Measurements from ENCODE around the gene KCTD15.
"Not testable (repeated sequence)": the region's sequence is repeated elsewhere in the genome, so short reads cannot be mapped to it uniquely, and the experiment has no call there.

KCTD15 gene

DNA sequence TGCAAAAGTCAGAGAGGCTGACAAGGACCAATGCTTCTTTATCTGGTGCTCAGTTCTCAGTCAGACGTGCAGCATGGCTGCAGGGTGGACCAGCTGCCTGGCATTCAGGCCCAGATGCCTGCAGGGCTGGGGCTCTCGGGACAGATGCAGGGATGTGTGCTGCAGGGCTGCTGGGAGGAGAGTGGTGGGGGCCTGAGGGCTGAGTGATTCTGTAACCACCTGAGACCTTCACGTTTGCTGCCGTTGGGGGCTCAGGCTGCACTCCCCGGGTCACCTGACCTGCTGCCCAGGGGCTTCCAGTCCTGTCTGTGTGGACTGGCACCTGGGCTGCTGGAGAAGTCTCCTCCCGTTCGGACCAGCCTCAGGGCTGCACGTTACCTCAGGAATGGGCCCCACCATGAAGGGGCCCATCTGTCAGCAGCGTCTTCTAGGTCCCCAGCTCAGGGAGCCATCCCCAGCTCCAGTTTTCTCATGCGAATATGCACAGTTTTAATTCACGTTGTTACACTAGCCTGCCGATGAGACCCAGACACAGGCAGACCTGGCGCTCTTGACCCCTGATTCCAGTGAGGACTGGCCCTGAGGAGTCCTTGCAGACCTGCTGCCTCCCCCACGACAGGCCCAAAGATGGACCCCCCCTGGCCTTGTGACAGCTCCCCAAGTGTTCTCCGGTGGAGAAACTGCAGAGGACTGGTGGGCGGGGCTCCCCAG, 16.9 kb downstream of the KCTD15 start:
- DNase-seq (ENCODE audit: low read depth, low spot score), result no peak

DNA sequence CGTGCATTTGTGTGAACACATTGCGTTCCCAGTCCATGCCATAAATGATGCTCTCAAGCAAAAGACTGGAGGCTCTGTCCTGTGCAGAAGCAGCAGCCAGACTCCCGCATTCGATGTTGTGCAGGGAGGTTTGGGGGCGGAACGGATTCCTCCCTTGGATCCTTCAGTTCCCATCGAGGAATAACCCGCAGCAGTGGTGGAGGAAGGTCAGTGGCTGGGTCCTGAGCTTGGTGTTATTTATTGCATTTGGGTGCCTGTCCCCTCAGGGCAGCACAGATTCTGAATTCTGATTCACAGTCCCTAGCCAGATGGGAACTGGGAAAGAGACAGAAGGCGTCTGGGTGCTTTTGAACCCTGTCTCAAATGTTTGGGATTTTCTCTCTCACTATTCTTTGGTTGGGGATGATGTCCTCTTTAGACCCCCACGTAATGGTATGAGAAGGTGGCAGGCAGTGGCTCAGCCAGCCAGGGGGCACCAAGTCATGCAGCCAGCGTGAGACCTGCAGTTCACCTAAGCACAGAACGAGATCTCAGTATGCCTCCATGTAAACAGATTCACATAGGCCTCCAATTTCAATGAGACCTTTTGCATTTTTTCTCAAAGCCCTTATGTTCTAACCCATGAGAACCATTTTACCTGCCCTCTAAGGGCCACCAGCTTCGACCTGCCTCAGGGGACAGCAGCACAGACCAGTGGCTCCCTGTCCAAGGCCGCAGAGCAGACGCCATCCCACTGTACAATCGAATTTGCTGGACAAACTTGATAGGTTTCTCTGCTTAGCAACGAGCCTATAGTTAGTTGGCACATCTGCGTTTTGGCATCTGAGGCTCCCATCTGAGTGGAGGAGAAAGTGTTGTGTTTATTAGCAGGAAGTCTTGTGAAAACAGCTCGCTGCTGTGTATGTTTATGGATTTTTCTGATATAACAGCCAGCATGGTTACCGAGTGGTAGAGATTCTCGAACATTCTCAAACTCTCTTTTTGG, 17.8 kb downstream of the KCTD15 start:
- no peak for DNase-seq (ENCODE audit: low read depth, low spot score)

DNA sequence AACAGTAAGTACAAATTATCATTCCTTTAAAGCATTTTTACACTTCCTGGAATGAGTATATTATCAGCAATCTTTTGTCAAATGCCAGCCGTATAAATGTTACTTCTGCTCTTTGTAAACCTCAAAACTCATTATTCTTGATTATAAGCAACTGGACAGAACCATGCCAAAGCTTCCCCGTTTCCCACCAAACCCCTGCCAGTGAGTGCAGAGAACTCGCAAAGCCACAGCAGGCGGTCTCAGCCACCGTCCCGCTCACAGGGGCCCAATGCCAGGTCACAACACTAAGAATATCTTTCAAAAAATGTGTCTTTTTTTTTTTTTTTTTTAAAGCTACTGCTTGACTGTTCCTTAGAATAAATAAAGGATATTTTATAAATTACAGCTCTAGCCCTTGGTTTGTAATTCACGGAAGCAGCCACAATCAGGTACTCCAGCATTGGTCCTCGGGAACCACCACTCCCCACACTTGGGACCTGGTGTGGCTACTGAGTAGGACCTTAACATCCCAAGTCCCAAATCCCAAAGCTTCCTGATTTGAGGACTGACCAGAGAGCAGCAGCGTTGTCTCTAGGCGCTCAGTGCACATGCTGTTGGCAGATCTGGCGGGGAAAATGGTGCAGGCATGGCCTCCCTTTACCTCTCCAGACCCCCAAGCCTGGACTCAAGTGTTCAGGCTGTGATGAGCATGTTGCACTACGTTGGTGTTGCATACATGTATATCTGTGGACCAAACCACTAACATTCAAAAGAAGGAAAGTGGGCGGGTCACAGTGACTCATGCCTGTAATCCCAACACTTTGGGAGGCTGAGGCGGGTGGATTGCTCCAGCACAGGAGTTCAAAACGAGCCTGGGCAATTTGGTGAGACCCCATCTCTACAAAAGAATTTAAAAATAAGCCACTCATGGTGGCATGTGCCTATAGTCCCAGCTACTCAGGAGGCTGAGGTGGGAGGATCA, 19.0 kb downstream of the KCTD15 start:
- DNase-seq (ENCODE audit: low read depth, low spot score), result no peak

GRCh38 chr19:33818411-33818810, 21.7 kb downstream of the KCTD15 start:
- DNase-seq (ENCODE audit: low read depth, low spot score), result no peak

GRCh38 chr19:33819078-33819477, 22.4 kb downstream of the KCTD15 start:
- DNase-seq (ENCODE audit: low read depth, low spot score), result not testable (repeated sequence)

DNA sequence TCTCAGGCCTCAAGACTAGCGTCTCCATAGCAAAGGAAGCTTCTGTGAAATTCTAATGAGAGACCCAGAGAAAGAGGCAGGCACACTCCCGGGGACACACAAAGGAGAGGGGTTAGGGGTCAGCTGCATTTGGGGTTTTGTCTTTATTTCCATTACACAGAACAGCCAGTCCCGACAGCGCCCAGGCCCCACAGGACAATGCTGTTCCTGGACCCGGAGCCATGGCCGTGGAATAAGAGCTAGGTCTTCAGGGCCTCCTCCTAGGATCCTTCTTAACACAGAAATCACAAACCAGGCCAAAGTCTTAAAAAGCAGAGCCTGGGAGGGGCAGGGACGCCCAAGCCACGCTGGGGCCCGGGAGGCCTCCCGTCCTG, 22.8 kb downstream of the KCTD15 start:
- no peak for DNase-seq (ENCODE audit: low read depth, low spot score)

GRCh38 chr19:33819880-33820781, 23.5 kb downstream of the KCTD15 start:
- DNase-seq (ENCODE audit: low read depth, low spot score), result no peak

DNA sequence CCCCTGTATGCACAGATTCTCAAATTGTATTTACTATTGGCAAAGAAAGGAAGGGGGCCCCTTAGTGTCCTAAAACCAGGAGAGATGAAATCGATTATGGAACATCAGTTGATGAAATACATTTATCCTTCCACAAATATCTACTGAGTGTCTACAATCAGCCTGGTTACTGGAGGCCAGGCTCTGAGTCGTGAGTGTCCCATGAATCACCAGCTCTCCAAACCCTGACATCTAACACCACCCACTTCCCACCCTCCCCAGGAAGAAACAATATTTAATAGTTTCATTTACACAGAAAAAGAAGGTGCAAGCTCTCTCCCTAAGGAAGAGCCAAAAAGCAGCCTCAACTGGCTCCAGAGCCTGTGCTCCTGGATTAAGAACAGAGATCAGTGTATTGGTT, 25.2 kb downstream of the KCTD15 start:
- DNase-seq (ENCODE audit: low read depth, low spot score), result no peak

- DNase-seq (ENCODE audit: low read depth, low spot score), result no peak
Measured at GRCh38 chr19:33823341-33823740, 26.7 kb downstream of the KCTD15 start.

DNA sequence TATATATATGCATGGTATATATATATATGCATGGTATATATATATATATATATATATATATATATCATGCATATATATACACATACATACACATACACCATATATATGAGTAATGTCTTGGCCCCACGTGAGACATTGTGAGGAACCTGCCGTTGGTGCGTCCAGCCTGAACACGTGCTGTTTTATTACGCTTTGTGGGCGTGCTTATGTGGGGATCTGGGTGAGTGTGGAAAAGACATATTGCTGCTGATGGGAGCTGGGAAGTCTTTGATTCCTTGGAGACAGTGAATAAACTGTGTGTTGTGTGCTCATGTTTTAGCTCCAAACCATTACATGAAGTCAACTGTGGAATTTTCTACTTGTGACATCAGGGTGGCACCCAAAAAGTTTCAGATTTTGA, 28.9 kb downstream of the KCTD15 start:
- no peak for DNase-seq (ENCODE audit: low read depth, low spot score)

- no peak for DNase-seq (ENCODE audit: low read depth, low spot score)
Measured at GRCh38 chr19:33826521-33826920, 29.9 kb downstream of the KCTD15 start.

GRCh38 chr19:33828266-33829075, 31.8 kb downstream of the KCTD15 start:
- no peak for DNase-seq (ENCODE audit: low read depth, low spot score)

- DNase-seq (ENCODE audit: low read depth, low spot score), result no peak
Measured at GRCh38 chr19:33830264-33830663, 33.6 kb downstream of the KCTD15 start.

DNA sequence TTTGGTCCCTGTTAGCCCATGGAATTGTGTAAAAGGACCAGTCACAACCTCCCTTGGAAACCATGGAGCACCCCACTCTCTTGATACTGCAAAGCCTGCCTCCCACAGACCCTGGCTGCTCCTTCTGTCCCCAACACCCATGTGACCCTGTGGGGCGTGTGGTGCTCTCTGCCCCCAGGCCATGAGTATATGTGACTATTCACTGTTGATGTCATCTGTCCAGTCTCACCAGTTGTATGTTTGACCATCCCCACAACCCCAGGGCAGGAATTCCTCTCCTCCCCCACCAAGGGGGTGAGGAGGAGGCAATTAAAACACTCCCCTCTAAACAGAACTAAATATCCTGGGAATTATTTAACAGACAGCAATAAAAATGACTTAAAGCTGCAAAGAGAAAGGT, 35.2 kb downstream of the KCTD15 start:
- DNase-seq (ENCODE audit: low read depth, low spot score), result no peak

DNA sequence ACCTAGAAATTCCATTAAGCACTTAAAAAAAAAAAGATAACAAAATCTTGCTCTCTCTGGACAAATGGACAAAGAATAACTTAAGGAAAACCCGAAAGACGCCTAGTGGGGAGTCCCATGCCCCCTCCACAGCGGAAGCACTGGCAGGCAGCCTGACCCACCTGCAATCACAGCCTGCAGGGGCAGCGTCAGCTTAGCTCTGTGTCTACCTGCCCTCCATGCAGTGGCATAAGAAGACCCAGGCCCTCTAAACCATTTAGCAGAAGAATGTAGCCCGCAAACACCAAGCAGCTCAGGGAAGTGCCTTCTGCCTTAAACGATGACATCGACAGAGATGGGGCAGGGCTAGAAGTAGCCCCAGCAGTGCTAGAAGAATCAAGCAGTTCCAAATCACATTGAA, 36.0 kb downstream of the KCTD15 start:
- DNase-seq (ENCODE audit: low read depth, low spot score), result no peak

DNA sequence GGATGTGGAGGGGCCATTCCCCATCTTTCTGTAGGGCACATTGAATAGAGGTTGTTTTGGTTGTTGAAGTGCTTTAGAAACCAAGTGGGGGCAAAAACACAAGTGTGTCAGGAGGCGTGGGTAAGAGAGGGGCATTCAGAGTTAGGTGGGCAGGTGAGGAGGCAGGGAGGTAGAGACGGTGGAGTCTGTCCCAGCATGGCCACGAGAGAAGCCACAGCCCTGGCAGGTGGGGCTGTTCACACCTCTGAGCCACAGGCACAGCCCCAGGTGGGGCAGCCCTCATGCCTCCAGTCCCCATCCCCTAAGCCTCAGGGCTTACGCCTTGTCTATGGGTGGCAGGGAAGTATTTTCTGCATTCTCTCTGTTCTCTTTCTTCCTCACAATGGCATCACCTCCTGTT, 43.7 kb downstream of the KCTD15 start:
- DNase-seq (ENCODE audit: low read depth, low spot score), result no peak

GRCh38 chr19:33840783-33841182, 44.1 kb downstream of the KCTD15 start:
- DNase-seq (ENCODE audit: low read depth, low spot score), result no peak

- DNase-seq (ENCODE audit: low read depth, low spot score), result no peak
Measured at GRCh38 chr19:33841685-33842084, 45.0 kb downstream of the KCTD15 start.

DNA sequence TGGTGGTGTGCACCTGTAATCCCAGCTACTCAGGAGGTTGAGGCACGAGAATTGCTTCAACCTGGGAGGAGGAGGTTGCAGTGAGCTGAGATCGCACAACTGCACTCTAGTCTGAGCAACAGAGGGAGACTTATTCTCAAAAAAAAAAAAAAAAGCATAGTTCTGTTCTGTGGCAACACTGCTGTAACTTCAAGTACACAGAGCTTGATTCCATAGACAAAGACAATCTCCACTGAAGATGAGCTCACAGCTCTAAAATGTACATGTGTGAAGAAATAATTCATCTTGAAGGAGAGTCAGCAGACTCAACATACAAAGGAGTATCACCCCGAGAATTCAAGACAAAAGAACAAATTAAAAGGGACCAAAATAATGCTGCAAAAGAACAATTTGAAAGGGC, 47.8 kb downstream of the KCTD15 start:
- no peak for DNase-seq (ENCODE audit: low read depth, low spot score)

GRCh38 chr19:33845498-33845897, 48.8 kb downstream of the KCTD15 start:
- DNase-seq (ENCODE audit: low read depth, low spot score), result no peak
